Prostate gland (tissue), 2 donors: Measurements from ENCODE around the gene ID3. TPM values are rescaled to one million over a fixed set of nuclear protein-coding genes. Genes with fewer than 3 reads are reported as not detected.

Source experiments
- DNase-seq: peaks from one replicate; pipeline ENCODE4 v3.0.0-alpha.2; 2019; ENCODE audit warnings: low spot score
- H3K27ac ChIP-seq, 2 donors: fragments of 200-600 bp; sonication (generic); 2 replicates each; pipeline ENCODE4 v1.5.1; 2017 to 2019
- H3K27me3 ChIP-seq: fragments of 200-600 bp; sonication (generic); replicated peaks from 2 replicates; pipeline ENCODE4 v1.5.1; 2019; ENCODE audit not compliant: insufficient read depth
- H3K36me3 ChIP-seq, 2 donors: fragments of 200-600 bp; sonication (generic); 1 replicate in 1 of 2; 2 replicates in 1 of 2; pipeline versions ENCODE4 v1.5.1 to v1.8.1; 2017 to 2019
- H3K4me1 ChIP-seq: fragments of 200-600 bp; sonication (generic); replicated peaks from 2 replicates; pipeline ENCODE4 v1.5.1; 2019
- H3K4me3 ChIP-seq, 2 donors: fragments of 200-600 bp; sonication (generic); 2 replicates each; pipeline ENCODE4 v1.5.1; 2017 to 2019
- H3K9me3 ChIP-seq: fragments of 200-600 bp; sonication (generic); 2 replicates; pipeline ENCODE4 v1.5.1; 2017
- POLR2A ChIP-seq: fragments of 450-650 bp; IDR thresholded peaks from one replicate; pipeline ENCODE4 v1.6.1; 2016; ENCODE audit warnings: antibody characterized with exemption, mild to moderate bottlenecking
- POLR2AphosphoS5 ChIP-seq: sonication (generic); formaldehyde crosslinking; IDR thresholded peaks from one replicate; pipeline ENCODE4 v1.6.1; 2017; ENCODE audit warnings: antibody characterized with exemption
- WGBS: methylation state at CpG from one replicate; pipeline ENCODE4 v1.1.5; 2018; 5-methylcytosine and 5-hydroxymethylcytosine counted together
- intact Hi-C: fragments of 100-400 bp; cut with DNase I; formaldehyde crosslinking; loops from one replicate; pipeline ENCODE4 v1.14.2; 2022
- total RNA-seq, 2 donors: library from RNA; depleted of rRNA; stranded (reverse); fragments of >200 nt; gene quantifications; one replicate each; pipeline ENCODE4 v1.1.0, GENCODE V29; 2016
- TF ChIP-seq, protein P1 (sequence below), 4 experiments: fragments of 200-600 bp in 2 of 4; fragments of 450-650 bp in 2 of 4; sonication (generic) in 2 of 4; IDR thresholded peaks; 1 replicate in 3 of 4; 2 replicates in 1 of 4; pipeline ENCODE4 v1.5.1; 2016 to 2019; ENCODE audit warnings: antibody characterized with exemption in 4 of 4, mild to moderate bottlenecking in 2 of 4, moderate library complexity in 2 of 4

Gene ID3
- total RNA-seq, 2 donors from 2014 or later, result 151 to 184 TPM

DNA sequence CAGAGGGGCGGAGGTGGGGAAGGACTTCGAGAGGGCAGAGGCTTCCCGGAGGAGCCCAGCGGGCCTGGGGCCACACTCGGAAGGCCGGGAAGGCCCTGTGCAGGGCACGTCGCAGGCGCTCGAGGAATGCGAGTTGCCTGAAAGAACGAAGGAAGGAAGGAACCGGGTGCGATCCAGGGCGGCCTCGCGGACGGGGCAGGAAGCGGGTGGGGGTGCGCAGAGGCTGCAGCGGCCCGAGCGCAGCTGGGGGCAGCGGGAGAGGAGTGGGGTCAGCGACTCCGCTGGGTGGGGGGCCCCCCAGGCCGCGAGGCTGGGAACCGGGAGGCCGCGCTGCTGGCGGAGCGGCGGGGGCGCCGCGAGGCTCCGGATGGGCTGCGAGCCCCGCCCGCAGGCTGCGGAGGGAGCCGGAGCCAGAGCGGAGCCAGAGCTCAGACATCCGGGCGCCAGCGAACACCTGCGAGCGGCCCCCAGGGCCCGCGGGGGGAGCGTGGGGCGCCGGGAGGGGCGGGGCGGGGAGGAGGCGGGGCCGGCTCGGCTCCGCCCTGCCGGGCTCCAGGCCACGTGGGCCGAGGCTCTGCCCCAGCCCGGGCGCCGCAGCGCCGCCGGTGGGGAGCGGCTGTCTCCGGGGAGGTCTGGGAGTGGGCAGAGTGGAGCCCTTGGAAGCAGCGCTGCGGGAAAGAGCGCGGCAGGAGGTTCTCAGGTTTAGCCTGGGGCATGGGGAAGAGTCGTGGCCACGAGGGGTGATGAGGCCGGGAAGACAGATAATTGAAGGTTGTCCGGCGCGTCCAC, 4.6 kb downstream of the ID3 start:
- H3K27ac ChIP-seq, result peak overlapping the region; percentile 93 to 95
- no peaks in the 10 kb centered on the region for H3K27me3 ChIP-seq
- peaks cover 5% of the 10 kb centered on the region for H3K4me1 ChIP-seq
- intact Hi-C loops, result no loop called here
- no peaks in the 10 kb centered on the region for H3K9me3 ChIP-seq
- H3K4me3 ChIP-seq, result peak overlapping the region; percentile 55 to 65
- no peaks in the 10 kb centered on the region for H3K36me3 ChIP-seq
- peak; percentile 85 for DNase-seq
- under 1% methylated on average over 33 of the region's 81 CpGs for WGBS
- peak; percentile 57 for TF ChIP-seq POLR2AphosphoS5
- TF ChIP-seq POLR2A, result peak; percentile 83
- TF ChIP-seq, protein P1, sequence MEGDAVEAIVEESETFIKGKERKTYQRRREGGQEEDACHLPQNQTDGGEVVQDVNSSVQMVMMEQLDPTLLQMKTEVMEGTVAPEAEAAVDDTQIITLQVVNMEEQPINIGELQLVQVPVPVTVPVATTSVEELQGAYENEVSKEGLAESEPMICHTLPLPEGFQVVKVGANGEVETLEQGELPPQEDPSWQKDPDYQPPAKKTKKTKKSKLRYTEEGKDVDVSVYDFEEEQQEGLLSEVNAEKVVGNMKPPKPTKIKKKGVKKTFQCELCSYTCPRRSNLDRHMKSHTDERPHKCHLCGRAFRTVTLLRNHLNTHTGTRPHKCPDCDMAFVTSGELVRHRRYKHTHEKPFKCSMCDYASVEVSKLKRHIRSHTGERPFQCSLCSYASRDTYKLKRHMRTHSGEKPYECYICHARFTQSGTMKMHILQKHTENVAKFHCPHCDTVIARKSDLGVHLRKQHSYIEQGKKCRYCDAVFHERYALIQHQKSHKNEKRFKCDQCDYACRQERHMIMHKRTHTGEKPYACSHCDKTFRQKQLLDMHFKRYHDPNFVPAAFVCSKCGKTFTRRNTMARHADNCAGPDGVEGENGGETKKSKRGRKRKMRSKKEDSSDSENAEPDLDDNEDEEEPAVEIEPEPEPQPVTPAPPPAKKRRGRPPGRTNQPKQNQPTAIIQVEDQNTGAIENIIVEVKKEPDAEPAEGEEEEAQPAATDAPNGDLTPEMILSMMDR (IDR thresholded peaks at IDR 0.05), result peak in 2 of 4 experiments; percentile 39 to 54

DNA sequence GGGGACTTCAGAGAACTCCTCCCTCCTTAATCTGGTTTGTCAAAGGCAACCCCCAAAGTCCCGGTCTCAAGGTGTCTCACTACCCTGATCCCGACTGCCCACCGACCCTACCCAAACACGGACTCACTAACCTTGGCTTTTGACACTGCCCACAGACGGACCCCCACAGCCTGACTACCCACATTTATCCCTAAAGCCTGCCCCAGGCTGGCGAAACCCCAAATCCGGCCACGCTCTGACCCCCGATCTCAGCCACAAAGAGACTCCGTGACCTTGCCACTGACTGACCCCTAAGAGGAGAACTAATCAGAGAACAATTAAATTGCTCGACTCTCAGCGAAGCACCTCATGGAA, 5.2 kb downstream of the ID3 start:
- Histone ChIP-seq H3K27me3 (no peaks in the 10 kb centered on the region), H3K27ac (peak overlapping the region; percentile 93 to 95), H3K36me3 (no peaks in the 10 kb centered on the region), H3K4me3 (peak overlapping the region; percentile 55 to 65), H3K4me1 (peaks cover 5% of the 10 kb centered on the region), H3K9me3 (no peaks in the 10 kb centered on the region)
- WGBS, result 39% methylated on average over 12 of the region's 12 CpGs
- intact Hi-C loops, result no loop called here
- no peak for DNase-seq
- TF ChIP-seq, protein P1 (IDR thresholded peaks at IDR 0.05), result no peak
- TF ChIP-seq POLR2AphosphoS5 (no peak), POLR2A (no peak)

- no peak for DNase-seq
- TF ChIP-seq, protein P1 (IDR thresholded peaks at IDR 0.05), result no peak
- no peak for TF ChIP-seq POLR2A
- no peak for TF ChIP-seq POLR2AphosphoS5
- peak overlapping the region; percentile 93 to 95 for H3K27ac ChIP-seq
- no peaks in the 10 kb centered on the region for H3K36me3 ChIP-seq
- H3K9me3 ChIP-seq, result no peaks in the 10 kb centered on the region
- 69% methylated on average over 21 of the region's 21 CpGs for WGBS
- H3K4me1 ChIP-seq, result peaks cover 5% of the 10 kb centered on the region
- no peak overlapping the region for H3K4me3 ChIP-seq
- intact Hi-C loops, result no loop called here
- no peaks in the 10 kb centered on the region for H3K27me3 ChIP-seq
Observed at GRCh38 chr1:23553231-23554126, 5.8 kb downstream of the ID3 start.

- H3K4me1 ChIP-seq, result peaks cover 5% of the 10 kb centered on the region
- H3K36me3 ChIP-seq, result no peaks in the 10 kb centered on the region
- no peaks in the 10 kb centered on the region for H3K9me3 ChIP-seq
- 89% methylated on average over 4 of the region's 4 CpGs for WGBS
- intact Hi-C loops, result no loop called here
- H3K27me3 ChIP-seq, result no peaks in the 10 kb centered on the region
- TF ChIP-seq POLR2A (no peak), POLR2AphosphoS5 (no peak)
- TF ChIP-seq, protein P1 (IDR thresholded peaks at IDR 0.05), result no peak
- H3K4me3 ChIP-seq, result no peak overlapping the region
- H3K27ac ChIP-seq, result no peak overlapping the region
- DNase-seq, result no peak
Observed at GRCh38 chr1:23551849-23552248, 7.5 kb downstream of the ID3 start.
